Hepatocyte (in vitro differentiated cells): ENCODE results near the gene SEC61B. TPM values are rescaled to one million over a fixed set of nuclear protein-coding genes. Genes with fewer than 3 reads are reported as not detected.

Experiments
- DNase-seq: peaks from one replicate; pipeline ENCODE4 v3.0.0-alpha.2; 2016; ENCODE audit warnings: low spot score
- H2AFZ ChIP-seq: fragments of 200-600 bp; sonication (generic); 2 replicates; pipeline ENCODE4 v1.6.0; 2016; ENCODE audit warnings: antibody characterized with exemption, mild to moderate bottlenecking
- H3K27ac ChIP-seq: fragments of 200-600 bp; sonication (generic); 2 replicates; pipeline ENCODE4 v1.5.1; 2016; ENCODE audit warnings: mild to moderate bottlenecking
- H3K27me3 ChIP-seq: fragments of 200-600 bp; sonication (generic); 2 replicates; pipeline ENCODE4 v1.6.1; 2016
- H3K36me3 ChIP-seq: fragments of 200-600 bp; sonication (generic); replicated peaks from 2 replicates; pipeline ENCODE4 v1.5.1; 2016; ENCODE audit warnings: low read depth; ENCODE audit not compliant: insufficient read depth
- H3K4me1 ChIP-seq: fragments of 200-600 bp; sonication (generic); 2 replicates; pipeline ENCODE4 v1.5.1; 2016; ENCODE audit warnings: mild to moderate bottlenecking, moderate library complexity; ENCODE audit not compliant: insufficient read depth
- H3K4me2 ChIP-seq: fragments of 200-600 bp; sonication (generic); 2 replicates; pipeline ENCODE4 v1.6.0; 2016
- H3K4me3 ChIP-seq: fragments of 200-600 bp; sonication (generic); 2 replicates; pipeline ENCODE4 v1.5.1; 2016; ENCODE audit warnings: mild to moderate bottlenecking
- H3K79me2 ChIP-seq: fragments of 200-600 bp; sonication (generic); 2 replicates; pipeline ENCODE4 v1.6.0; 2017; ENCODE audit warnings: mild to moderate bottlenecking
- H3K9me2 ChIP-seq: fragments of 200-600 bp; sonication (generic); replicated peaks from 2 replicates; pipeline ENCODE4 v1.6.0; 2017; ENCODE audit warnings: mild to moderate bottlenecking; ENCODE audit not compliant: insufficient read depth
- H3K9me3 ChIP-seq: fragments of 200-600 bp; sonication (generic); 2 replicates; pipeline ENCODE4 v1.5.1; 2016; ENCODE audit warnings: low read depth, mild to moderate bottlenecking
- H4K20me1 ChIP-seq: fragments of 200-600 bp; sonication (generic); 2 replicates; pipeline ENCODE4 v1.6.0; 2016; ENCODE audit warnings: mild to moderate bottlenecking; ENCODE audit not compliant: insufficient read depth, poor library complexity, severe bottlenecking
- EZH2 ChIP-seq: fragments of 200-600 bp; sonication (generic); IDR thresholded peaks from 2 replicates; pipeline ENCODE4 v1.6.1; 2016; ENCODE audit warnings: antibody characterized with exemption, mild to moderate bottlenecking, borderline replicate concordance
- EZH2phosphoT487 ChIP-seq: fragments of 200-600 bp; sonication (generic); IDR thresholded peaks from one replicate; pipeline ENCODE4 v1.6.1; 2018; ENCODE audit warnings: antibody characterized with exemption, mild to moderate bottlenecking, low read depth, moderate library complexity; ENCODE audit not compliant: unreplicated experiment, severe bottlenecking
- WGBS: methylation state at CpG from one replicate; pipeline ENCODE4 v1.1.6; 2016; ENCODE audit warnings: low lambda C conversion rate; ENCODE audit errors: missing lambda C conversion rate; 5-methylcytosine and 5-hydroxymethylcytosine counted together
- polyA plus RNA-seq: library from polyadenylated mRNA; unstranded; fragments of >200 nt; fragmentation: Nextera tagmentation; extraction: Ambion mirVana; gene quantifications from 2 replicates; pipeline ENCODE4 v1.2.1, GENCODE V29; 2016
- total RNA-seq: library from RNA; depleted of rRNA; stranded (reverse); fragments of >200 nt; gene quantifications from 2 replicates; pipeline ENCODE4 v1.2.3, GENCODE V29; 2014
- TF ChIP-seq, protein P1 (sequence below): fragments of 200-600 bp; sonication (generic); IDR thresholded peaks from 2 replicates; pipeline ENCODE4 v1.5.1; 2016; ENCODE audit warnings: antibody characterized with exemption, mild to moderate bottlenecking; ENCODE audit not compliant: poor library complexity

SEC61B gene
- total and polyA plus RNA-seq, 2 experiments from 2014 or later: 145 to 365 TPM

DNA sequence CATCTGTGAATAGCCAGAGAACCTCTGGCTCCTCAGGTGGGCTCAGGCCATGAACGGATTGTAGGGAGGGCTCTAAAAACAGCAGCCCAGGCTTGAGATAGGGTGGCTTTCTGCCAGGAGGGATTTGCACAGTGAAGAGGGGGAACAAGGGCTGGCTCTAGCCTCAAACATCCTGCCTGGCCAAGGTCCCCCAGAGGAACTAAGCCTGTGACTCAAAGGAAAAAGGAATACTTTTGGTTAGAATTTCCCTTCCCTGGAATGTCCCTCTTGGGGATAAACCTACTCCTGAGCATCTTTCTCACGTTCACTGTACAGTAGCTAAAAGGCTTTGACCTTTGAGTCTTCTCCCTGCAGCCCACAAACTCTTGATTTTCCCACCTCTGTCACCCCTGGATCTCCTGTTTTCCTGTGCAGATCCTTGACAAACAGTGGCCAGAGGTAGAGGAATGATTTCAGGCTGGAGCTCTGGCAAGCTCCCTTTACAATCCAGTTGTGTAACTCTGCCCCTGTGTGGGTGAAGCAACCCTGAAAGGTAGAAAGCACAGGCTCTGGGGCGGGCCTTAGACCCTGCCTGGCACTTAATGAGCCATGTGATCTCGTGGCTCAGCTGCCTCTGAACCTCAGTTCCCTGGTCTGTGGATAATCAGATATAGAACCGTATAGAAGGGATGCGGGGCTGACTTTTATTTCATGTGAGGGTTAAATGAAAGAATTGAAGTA, 17.4 kb downstream of the SEC61B start:
- Histone ChIP-seq H3K4me2 (no peak overlapping the region), H3K4me3 (no peak overlapping the region), H3K36me3 (no peaks in the 10 kb centered on the region), H4K20me1 (no peaks in the 10 kb centered on the region), H2AFZ (no peak overlapping the region), H3K79me2 (no peaks in the 10 kb centered on the region), H3K27ac (no peak overlapping the region), H3K9me2 (no peaks in the 10 kb centered on the region), H3K9me3 (no peaks in the 10 kb centered on the region), H3K27me3 (no peaks in the 10 kb centered on the region), H3K4me1 (no peaks in the 10 kb centered on the region)
- no peak for DNase-seq
- TF ChIP-seq EZH2phosphoT487: no peak
- no peak for TF ChIP-seq EZH2
- TF ChIP-seq, protein P1, sequence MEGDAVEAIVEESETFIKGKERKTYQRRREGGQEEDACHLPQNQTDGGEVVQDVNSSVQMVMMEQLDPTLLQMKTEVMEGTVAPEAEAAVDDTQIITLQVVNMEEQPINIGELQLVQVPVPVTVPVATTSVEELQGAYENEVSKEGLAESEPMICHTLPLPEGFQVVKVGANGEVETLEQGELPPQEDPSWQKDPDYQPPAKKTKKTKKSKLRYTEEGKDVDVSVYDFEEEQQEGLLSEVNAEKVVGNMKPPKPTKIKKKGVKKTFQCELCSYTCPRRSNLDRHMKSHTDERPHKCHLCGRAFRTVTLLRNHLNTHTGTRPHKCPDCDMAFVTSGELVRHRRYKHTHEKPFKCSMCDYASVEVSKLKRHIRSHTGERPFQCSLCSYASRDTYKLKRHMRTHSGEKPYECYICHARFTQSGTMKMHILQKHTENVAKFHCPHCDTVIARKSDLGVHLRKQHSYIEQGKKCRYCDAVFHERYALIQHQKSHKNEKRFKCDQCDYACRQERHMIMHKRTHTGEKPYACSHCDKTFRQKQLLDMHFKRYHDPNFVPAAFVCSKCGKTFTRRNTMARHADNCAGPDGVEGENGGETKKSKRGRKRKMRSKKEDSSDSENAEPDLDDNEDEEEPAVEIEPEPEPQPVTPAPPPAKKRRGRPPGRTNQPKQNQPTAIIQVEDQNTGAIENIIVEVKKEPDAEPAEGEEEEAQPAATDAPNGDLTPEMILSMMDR: no peak
- 73% methylated on average over 6 of the region's 6 CpGs for WGBS

DNA sequence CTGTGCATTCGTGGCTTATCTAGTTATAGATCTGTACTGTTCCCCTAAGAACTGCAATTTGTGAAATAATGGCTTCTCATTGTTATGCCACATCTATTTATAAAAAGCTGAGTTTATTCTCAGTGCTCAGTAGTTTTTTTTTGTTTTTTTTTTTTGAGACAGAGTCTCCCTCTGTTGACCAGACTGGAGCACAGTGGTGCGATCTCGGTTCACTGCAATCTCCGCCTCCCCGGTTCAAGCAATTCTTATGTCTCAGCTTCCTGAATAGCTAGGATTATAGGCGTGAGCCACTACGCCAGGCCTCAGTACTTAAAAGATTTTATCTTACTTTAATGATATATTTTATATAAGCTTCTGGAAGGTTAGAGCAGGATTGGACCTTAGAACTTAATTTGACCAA, 19.0 kb downstream of the SEC61B start:
- Histone ChIP-seq H3K27ac (no peak overlapping the region), H3K79me2 (no peaks in the 10 kb centered on the region), H3K9me2 (no peaks in the 10 kb centered on the region), H3K27me3 (no peaks in the 10 kb centered on the region), H3K36me3 (no peaks in the 10 kb centered on the region), H2AFZ (no peak overlapping the region), H3K4me3 (no peak overlapping the region), H3K9me3 (no peaks in the 10 kb centered on the region), H4K20me1 (no peaks in the 10 kb centered on the region), H3K4me2 (no peak overlapping the region), H3K4me1 (no peaks in the 10 kb centered on the region)
- WGBS: 74% methylated on average over 7 of the region's 7 CpGs
- TF ChIP-seq EZH2phosphoT487: no peak
- TF ChIP-seq, protein P1: no peak
- DNase-seq: no peak

DNA sequence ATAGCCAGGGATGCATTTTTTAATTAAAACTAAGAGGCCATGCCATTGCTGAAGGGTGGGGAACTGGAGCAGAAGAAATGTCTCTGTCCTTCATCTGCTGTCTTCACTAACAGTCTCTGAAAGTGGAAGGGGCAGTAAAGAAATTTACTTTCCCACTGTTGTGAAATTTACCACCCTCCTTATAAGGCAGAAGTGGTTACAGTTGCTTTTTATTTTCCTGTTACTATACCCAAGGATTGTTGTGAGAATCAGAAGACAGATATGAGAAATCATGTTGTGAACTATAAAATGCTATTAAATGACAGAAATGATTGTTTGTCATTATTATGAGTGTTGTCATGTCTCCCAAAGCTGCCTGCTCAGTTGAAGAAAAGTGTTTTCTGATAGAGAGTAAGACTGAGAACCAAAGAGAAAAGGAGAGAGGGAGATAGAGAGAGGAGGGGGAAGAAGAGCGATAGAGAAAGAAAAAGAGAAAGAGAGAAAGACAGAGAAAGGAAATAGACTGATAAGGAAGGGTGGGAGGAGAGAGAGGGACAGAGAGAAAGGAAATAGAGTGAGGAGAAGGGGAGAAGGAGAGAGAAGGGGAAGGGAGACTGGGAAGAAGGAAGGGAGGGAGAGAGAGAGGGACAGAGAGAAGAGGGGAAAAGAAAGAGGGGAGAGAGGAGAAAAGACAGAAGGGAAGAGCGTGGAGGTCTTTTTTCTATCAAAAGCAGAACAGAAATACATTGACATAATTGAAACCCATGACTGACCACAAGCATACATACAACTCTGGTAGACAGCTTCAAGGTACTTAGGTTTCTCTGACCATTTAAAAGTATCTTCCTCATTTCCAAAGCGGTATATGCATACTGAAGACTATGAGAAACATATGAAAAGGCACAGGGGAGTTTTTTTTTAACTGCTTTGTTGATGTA, 22.5 kb downstream of the SEC61B start:
- Histone ChIP-seq H3K4me3 (no peak overlapping the region), H3K4me2 (no peak overlapping the region), H3K79me2 (no peaks in the 10 kb centered on the region), H3K27ac (no peak overlapping the region), H3K36me3 (no peaks in the 10 kb centered on the region), H3K9me3 (no peaks in the 10 kb centered on the region), H4K20me1 (no peaks in the 10 kb centered on the region), H3K4me1 (no peaks in the 10 kb centered on the region), H3K9me2 (no peaks in the 10 kb centered on the region), H2AFZ (no peak overlapping the region), H3K27me3 (no peaks in the 10 kb centered on the region)
- no peak for DNase-seq
- no peak for TF ChIP-seq EZH2
- TF ChIP-seq, protein P1: no peak
- TF ChIP-seq EZH2phosphoT487: no peak
- 93% methylated on average over 3 of the region's 3 CpGs for WGBS
